Left hindlimb (tissue), 1 donor: Measurements from ENCODE around the gene OVCA2.
A peak's percentile ranks its signal among the peaks of the same experiment; 100 is the strongest.

Experiments used
- DNase-seq: peaks from one replicate; pipeline ENCODE4 v3.0.0-alpha.2; 2018

OVCA2 gene

DNA sequence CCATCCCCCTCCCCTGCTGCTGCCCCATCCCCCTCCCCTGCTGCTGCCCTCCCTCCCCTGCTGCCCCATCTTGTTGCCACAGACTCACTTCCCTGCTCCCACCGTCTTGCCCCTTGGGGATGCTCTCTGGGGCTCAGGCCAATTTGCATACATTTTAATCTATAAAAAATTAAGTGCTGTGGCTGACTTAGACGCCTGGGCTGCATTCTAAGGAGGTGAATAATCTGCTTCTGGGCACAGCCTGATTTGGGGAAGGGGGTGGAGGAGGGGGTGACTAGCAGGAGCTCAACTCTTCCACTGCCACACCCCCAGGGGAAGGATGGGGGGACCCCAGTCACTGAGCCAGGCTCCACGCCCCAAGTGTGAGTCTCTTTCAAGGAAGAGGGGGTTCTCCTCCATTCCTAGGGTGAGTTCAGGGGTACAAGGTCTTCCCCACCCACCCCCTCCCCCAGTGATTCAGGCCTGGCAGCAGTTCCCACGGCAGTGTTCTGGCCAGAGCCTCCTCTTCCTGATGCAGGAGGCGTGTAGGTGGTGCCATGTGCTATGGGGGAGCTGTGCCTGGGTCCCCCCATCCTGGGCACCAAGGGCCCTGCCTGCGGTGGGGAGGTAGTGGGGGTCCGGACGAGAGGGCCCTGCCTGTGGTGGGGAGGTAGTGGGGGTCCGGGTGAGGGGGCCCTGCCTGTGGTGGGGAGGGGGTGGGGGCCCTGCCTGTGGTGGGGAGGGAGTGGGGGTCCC lies 6.8 kb upstream of the OVCA2 start:
- DNase-seq = no peak

DNA sequence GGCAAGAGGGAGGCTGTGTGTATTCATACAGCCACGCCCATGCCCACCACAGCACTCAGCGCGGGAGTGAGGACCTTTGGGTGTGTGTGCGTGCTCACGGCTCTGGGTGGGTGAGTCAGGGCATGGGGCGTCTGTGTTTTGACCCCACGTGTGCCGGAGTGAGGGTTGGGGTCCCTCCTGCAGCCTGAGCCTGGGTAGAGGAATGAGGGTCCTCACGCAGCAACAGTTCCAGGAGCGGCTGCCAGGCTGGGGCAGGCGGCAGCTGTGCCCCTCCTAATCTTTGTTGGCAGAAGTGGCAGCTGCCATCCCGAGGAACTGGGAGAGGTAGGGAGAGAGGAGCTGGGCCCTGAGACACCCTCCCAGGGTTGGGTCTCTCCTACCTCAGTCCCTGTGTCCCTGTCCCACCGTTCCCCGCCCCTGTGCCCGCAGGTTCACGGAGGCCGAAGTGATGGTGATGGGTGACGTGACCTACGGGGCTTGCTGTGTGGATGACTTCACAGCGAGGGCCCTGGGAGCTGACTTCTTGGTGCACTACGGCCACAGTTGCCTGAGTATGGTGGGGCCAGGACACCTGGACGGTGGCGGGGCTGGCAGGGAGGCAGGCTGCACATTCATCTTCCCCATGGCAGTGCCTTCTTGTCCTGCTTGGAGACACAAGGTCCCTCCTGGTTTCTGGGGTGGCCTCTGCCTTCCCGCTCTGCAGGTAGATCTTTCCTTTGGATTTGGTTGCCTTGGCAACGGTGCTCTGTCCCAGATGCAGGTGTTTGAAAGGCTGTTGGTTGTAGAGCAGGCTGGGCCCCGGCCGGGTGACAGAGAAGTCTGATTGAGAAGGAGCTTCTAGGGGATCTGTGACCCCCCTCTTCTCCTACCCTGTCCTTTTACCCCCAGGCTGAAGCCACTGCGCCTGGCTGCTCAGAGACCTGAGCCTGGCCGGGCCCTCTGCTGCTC lies 6.0 kb upstream of the OVCA2 start:
- DNase-seq = no peak

DNA sequence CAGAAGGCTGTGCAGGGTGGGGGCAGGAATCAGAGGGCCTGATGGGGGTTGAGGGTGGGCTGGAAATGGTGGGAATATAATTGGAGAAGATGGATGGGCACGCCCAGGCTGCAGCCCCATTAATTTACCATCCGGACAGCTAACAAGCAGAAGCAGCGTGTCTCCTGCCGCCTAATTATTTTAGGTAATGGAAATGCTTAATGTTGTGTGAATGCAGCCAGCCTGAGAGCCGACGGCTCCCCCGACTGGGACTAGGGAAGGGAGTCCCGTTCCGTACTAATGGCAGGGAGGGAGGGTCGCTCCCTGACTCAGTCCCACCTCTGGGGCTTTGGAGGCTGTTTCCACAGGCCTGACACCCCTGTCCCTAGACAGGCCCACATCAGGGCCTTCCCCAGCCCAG lies 4.7 kb upstream of the OVCA2 start:
- DNase-seq = no peak

DNA sequence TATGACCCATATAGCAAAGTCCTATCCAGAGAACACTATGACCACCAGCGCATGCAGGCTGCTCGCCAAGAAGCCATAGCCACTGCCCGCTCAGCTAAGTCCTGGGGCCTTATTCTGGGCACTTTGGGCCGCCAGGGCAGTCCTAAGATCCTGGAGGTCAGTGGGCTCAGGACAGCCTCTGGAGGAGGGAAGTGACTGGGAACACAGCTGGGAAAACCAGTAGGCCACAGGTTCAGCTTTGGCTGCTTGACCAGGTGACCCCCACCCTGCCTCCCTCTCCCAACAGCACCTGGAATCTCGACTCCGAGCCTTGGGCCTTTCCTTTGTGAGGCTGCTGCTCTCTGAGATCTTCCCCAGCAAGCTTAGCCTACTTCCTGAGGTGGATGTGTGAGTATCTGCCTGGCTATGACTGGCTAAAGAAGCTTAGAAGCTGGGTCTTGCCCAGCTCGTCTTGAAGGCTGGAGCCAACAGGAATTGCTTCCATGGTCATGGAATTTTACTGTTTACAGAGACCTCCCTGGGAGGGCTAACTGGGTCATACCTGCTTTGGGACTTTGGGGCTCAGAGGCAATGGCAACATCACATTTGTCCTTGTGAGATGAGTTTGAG lies 1.5 kb upstream of the OVCA2 start:
- no peak for DNase-seq

GRCh38 chr17:2040942-2041560 lies 771 bp upstream of the OVCA2 start:
- DNase-seq = no peak

GRCh38 chr17:2042390-2042847 lies 597 bp downstream of the OVCA2 start:
- DNase-seq = no peak

GRCh38 chr17:2042933-2043332 lies 1.1 kb downstream of the OVCA2 start:
- no peak for DNase-seq

DNA sequence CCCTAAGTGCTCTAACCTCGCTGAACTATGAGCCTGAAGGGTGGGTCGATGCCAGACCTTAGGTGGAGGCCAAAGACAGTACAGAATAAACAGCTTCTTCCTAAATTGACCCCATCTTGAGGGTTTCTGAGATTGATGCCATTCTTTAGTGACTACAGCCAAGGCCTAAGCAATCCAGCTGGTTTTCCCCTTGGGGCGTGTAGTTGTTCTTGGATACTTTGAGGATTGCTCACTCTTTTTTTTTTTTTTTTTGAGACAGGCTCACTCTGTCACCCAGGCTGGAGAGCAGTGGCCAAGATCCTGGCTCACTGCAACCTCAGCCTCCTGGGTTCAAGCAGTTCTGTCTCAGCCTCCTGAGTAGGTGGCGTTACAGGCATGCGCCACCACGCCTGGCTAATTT lies 2.0 kb downstream of the OVCA2 start:
- DNase-seq = no peak

DNA sequence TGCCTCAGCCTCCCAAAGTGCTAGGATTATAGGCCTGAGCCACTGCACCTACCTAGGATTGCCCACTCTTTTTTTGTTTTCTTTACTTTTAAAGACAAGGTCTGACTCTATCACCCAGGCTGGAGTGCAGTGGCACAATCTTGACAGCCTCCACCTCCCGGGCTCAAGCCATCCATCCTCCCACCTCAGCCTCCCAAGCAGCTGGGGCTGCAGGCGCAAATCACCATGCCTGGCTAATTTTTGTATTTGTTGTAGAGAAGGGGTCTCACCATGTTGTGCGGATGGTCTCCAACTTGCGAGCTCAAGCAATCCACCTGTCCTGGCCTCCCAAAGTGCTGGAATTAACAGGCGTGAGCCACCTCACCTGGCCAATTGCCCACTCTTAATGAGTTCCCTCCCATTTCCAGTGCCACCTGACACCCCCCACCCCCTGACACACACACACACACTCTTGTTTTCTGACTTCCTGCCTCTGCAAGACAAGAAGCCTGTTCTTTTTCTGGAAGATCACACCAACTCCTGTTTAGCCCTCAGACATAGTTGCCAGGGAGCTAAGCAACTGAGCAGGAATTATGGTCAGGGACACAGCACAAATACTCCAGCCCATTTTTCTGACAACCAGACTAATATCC lies 2.6 kb downstream of the OVCA2 start:
- no peak for DNase-seq

GRCh38 chr17:2047590-2047989 lies 5.8 kb downstream of the OVCA2 start:
- no peak for DNase-seq

GRCh38 chr17:2048805-2049204 lies 7.0 kb downstream of the OVCA2 start:
- no peak for DNase-seq

- DNase-seq = peak; percentile 91
Observed at GRCh38 chr17:2049333-2050299, 7.8 kb downstream of the OVCA2 start.

- DNase-seq = peak; percentile 74
Observed at GRCh38 chr17:2050300-2051060, 8.7 kb downstream of the OVCA2 start.

DNA sequence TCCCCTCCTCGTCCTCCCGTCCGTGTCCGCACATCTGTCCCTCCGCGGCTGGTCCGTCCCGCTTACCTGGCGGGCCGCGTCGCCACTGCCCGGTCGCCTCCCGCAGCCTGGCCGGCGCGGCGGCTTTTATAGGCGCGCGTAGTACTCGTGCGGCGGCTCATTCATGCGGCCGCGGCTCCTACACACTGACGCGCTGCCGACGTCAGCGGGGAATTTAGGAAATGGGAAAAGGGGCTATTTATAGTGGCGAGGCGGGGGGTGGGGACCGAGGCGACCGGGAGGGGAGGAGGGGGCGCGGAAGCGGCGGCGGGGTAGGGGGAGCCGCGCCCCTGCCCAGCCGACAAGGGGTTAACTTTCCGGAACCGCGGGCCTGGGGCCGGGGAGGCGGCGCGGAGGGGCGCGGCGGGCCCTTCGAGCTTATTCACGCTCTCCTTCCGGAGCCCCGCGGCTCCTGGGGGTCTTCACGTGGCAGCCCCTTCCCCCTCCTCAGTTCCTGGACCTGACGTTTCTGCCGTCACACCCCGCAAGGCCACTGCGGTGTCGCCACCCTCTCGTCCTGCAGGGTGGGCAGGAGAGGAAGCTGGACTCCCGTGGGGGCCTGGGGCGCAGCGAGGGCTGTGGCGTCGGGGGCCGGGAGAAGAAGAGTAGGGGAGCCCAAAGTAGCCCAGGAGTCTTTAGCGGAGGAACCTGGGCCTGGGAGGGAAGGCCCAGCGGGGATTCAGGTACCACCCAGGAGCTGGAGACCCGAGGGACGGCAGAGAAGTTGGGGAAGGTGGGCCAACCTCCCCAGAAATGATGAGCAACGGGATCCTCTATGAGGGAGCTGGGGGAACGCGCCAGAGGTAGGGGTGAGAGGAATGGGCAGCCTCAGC lies 9.5 kb downstream of the OVCA2 start:
- DNase-seq = peak; percentile 64

- DNase-seq = no peak
Observed at GRCh38 chr17:2051933-2052559, 10.2 kb downstream of the OVCA2 start.

DNA sequence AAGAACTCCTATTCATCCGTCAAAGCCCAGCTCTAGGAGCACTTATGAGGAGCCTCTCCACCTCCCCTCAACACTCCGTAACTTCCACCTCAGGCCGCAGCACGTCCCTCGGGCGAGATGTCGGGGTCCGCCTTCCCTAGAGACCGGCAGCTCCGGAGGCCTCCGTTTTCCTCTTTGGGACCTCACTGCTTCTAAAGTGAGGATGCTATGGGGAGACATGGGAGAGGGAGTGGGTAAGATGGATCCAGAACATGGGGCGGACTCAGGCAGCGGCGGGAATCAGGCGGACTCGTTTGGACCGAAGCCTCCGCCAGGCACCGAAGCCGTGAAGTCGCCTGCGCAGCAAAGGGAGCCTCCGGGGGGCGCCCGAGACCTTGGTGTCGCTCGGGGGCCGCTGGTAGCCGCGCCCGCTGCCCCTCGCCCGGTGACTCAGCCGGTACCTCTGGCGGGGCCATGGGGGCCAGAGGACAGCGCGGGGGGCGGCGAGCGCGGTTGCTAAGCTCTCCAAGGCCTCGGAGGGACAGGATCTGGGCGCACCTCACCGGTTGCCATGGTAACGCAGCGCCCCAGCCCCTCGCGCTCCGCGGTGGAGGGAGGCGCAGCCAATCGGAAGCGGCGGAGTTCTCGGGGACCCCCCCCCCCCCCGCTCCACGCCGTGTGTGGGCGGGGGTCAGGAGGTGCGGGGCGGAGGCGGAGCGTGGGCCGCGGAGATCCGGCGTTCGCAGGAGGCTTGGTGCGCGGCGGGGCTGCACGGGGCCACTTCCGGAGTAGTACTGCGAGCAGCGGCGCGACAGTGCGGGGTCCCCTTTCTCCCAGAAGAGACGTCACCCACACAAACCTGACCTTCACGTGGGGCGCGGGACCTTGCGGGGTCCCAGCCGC lies 11.8 kb downstream of the OVCA2 start:
- DNase-seq = peak; percentile 85

GRCh38 chr17:2054262-2054511 lies 12.4 kb downstream of the OVCA2 start:
- DNase-seq = no peak
